ENCODE results near the gene TPBGL. TPM values are rescaled to one million over a fixed set of nuclear protein-coding genes. Genes with fewer than 3 reads are reported as not detected.

TPBGL gene
- total RNA-seq, 2 experiments from 2014 or later: 0.18 to 0.20 TPM

- ChIA-PET CTCF (interaction anchor here (0.9 to 1.0 kb wide), 2 partner anchors 19 to 88 kb away, joined by 3 read pairs; no protein-coding TSS in a partner anchor), POLR2A (no interaction called here)
- H3K9me3 Mint-ChIP-seq: no peaks in the 10 kb centered on the region
- DNase-seq: no peak
- H3K4me1 Mint-ChIP-seq (ENCODE audit: low read depth): no peaks in the 10 kb centered on the region
- H3K27me3 Mint-ChIP-seq: peaks cover 2% of the 10 kb centered on the region
- TF ChIP-seq CTCF (IDR thresholded peaks at IDR 0.05): no peak
- H3K27ac Mint-ChIP-seq: no peak overlapping the region
- H3K4me3 Mint-ChIP-seq: no peak overlapping the region
- intact Hi-C loops (cut with micrococcal nuclease): no loop called here
- no peak for ATAC-seq
- H3K36me3 Mint-ChIP-seq (ENCODE audit: low read depth): no peaks in the 10 kb centered on the region
Measured at GRCh38 chr11:75229466-75229865, 11.1 kb upstream of the TPBGL start.

GRCh38 chr11:75230621-75231020 lies 10.0 kb upstream of the TPBGL start:
- ChIA-PET POLR2A (interaction anchor here (0.9 kb wide), 1 partner anchor 16 kb away, joined by 3 read pairs; no protein-coding TSS in a partner anchor), CTCF (interaction anchor here (1.1 to 3.6 kb wide), 4 partner anchors 10 to 26 kb away, joined by 4 to 12 read pairs (median 8); partner anchors contain the start of gene TPBGL)
- H3K36me3 Mint-ChIP-seq (ENCODE audit: low read depth): no peaks in the 10 kb centered on the region
- no peak overlapping the region for H3K4me3 Mint-ChIP-seq
- H3K27ac Mint-ChIP-seq: no peak overlapping the region
- H3K27me3 Mint-ChIP-seq: peaks cover 2% of the 10 kb centered on the region
- no peak for DNase-seq
- H3K4me1 Mint-ChIP-seq (ENCODE audit: low read depth): no peaks in the 10 kb centered on the region
- no peaks in the 10 kb centered on the region for H3K9me3 Mint-ChIP-seq
- intact Hi-C loops (cut with micrococcal nuclease): no loop called here
- ATAC-seq: no peak
- TF ChIP-seq CTCF (IDR thresholded peaks at IDR 0.05): no peak

- Mint-ChIP-seq H3K4me3 (no peak overlapping the region), H3K4me1 (ENCODE audit: low read depth) (no peaks in the 10 kb centered on the region), H3K36me3 (ENCODE audit: low read depth) (no peaks in the 10 kb centered on the region), H3K27ac (no peak overlapping the region), H3K9me3 (no peaks in the 10 kb centered on the region), H3K27me3 (peaks cover 5% of the 10 kb centered on the region)
- ChIA-PET POLR2A (interaction anchor here (1.0 kb wide), 1 partner anchor 9 kb away, joined by 4 read pairs; no protein-coding TSS in a partner anchor), CTCF (interaction anchor here (0.6 to 19.6 kb wide), 6 partner anchors 8 to 94 kb away, joined by 3 to 663 read pairs (median 8); partner anchors contain the start of genes SLCO2B1 and TPBGL)
- ATAC-seq: no peak
- no peak for TF ChIP-seq CTCF (IDR thresholded peaks at IDR 0.05)
- peak; percentile 40 for DNase-seq
- intact Hi-C loops (cut with micrococcal nuclease): no loop called here
Measured at GRCh38 chr11:75233754-75234172, 6.8 kb upstream of the TPBGL start.

- TF ChIP-seq CTCF (IDR thresholded peaks at IDR 0.05): no peak
- H3K36me3 Mint-ChIP-seq (ENCODE audit: low read depth): no peaks in the 10 kb centered on the region
- H3K4me1 Mint-ChIP-seq (ENCODE audit: low read depth): peaks cover 6% of the 10 kb centered on the region
- no peak overlapping the region for H3K4me3 Mint-ChIP-seq
- no peaks in the 10 kb centered on the region for H3K9me3 Mint-ChIP-seq
- H3K27me3 Mint-ChIP-seq: peaks cover 13% of the 10 kb centered on the region
- H3K27ac Mint-ChIP-seq: no peak overlapping the region
- ChIA-PET POLR2A (no interaction called here), CTCF (interaction anchor here (5.9 to 19.6 kb wide), 2 partner anchors 13 to 94 kb away, joined by 41 to 663 read pairs; partner anchors contain the start of gene SLCO2B1)
- ATAC-seq: no peak
- intact Hi-C loops (cut with micrococcal nuclease): no loop called here
- no peak for DNase-seq
Measured at GRCh38 chr11:75236062-75236461, 4.5 kb upstream of the TPBGL start.

GRCh38 chr11:75237050-75237449 lies 3.5 kb upstream of the TPBGL start:
- intact Hi-C loops (cut with micrococcal nuclease): no loop called here
- Mint-ChIP-seq H3K27ac (no peak overlapping the region), H3K9me3 (no peaks in the 10 kb centered on the region), H3K4me1 (ENCODE audit: low read depth) (peaks cover 6% of the 10 kb centered on the region), H3K4me3 (no peak overlapping the region), H3K27me3 (peaks cover 10% of the 10 kb centered on the region), H3K36me3 (ENCODE audit: low read depth) (no peaks in the 10 kb centered on the region)
- ChIA-PET CTCF (interaction anchor here (0.6 to 19.6 kb wide), 3 partner anchors 12 to 95 kb away, joined by 3 to 663 read pairs (median 41); partner anchors contain the start of gene SLCO2B1), POLR2A (no interaction called here)
- no peak for DNase-seq
- TF ChIP-seq CTCF (IDR thresholded peaks at IDR 0.05): no peak
- no peak for ATAC-seq

Measured in activated CD8-positive, alpha-beta T cell treated with anti-CD3 and anti-CD28 coated beads for 36 hours (primary cell).